ENCODE results near the gene CEP104. TPM values are rescaled to one million over a fixed set of nuclear protein-coding genes. Genes with fewer than 3 reads are reported as not detected.

The CEP104 gene
- total and polyA plus RNA-seq, 4 donors, result 7.5 to 23.2 (median 12.0) TPM

- Histone ChIP-seq H3K4me1 (ENCODE audit: control insufficient read depth in 4 of 4, insufficient read depth in 4 of 4, low read length in 3 of 4) (no peaks in the 10 kb centered on the region), H3K36me3 (ENCODE audit: control insufficient read depth in 4 of 4, insufficient read depth in 3 of 4, low read depth in 1 of 4, low read length in 3 of 4) (peaks cover 7 to 39% (median 20%) of the 10 kb centered on the region in 4 donors), H3K9ac (ENCODE audit: low read depth in 1 of 2, low read length in 2 of 2) (no peak overlapping the region), H3K27ac (ENCODE audit: low read depth in 1 of 2, low read length in 2 of 2) (no peak overlapping the region), H3K27me3 (ENCODE audit: control insufficient read depth in 4 of 4, insufficient read depth in 4 of 4, low read length in 3 of 4) (no peaks in the 10 kb centered on the region), H3K4me3 (ENCODE audit: low read depth in 1 of 3, low read length in 3 of 3) (no peak overlapping the region), H3K9me3 (ENCODE audit: control insufficient read depth in 4 of 4, low read length in 3 of 4) (no peaks in the 10 kb centered on the region)
- WGBS, result 94% methylated on average over 13 of the region's 13 CpGs
- DNase-seq (ENCODE audit: low spot score), result no peak
- no peak for TF ChIP-seq TAF1 (conservative IDR thresholded peaks at IDR 0.05)
Measured at GRCh38 chr1:3884966-3885365, 28.0 kb upstream of the CEP104 start.

- TF ChIP-seq JUND (IDR thresholded peaks at IDR 0.05) (no peak), FOXA2 (IDR thresholded peaks at IDR 0.05) (no peak), RAD21 (IDR thresholded peaks at IDR 0.05) (no peak)
- 95% methylated on average over 18 of the region's 18 CpGs for WGBS
- Histone ChIP-seq H3K27me3 (ENCODE audit: control insufficient read depth in 4 of 4, insufficient read depth in 4 of 4, low read length in 3 of 4) (no peaks in the 10 kb centered on the region), H3K9me3 (ENCODE audit: control insufficient read depth in 4 of 4, low read length in 3 of 4) (peaks cover 0 to 5% (median 3%) of the 10 kb centered on the region in 4 donors), H3K36me3 (ENCODE audit: control insufficient read depth in 4 of 4, insufficient read depth in 3 of 4, low read depth in 1 of 4, low read length in 3 of 4) (peaks cover 6 to 43% (median 23%) of the 10 kb centered on the region in 4 donors), H3K9ac (ENCODE audit: low read depth in 1 of 2, low read length in 2 of 2) (no peak overlapping the region), H3K27ac (ENCODE audit: low read depth in 1 of 2, low read length in 2 of 2) (no peak overlapping the region), H3K4me3 (ENCODE audit: low read depth in 1 of 3, low read length in 3 of 3) (no peak overlapping the region), H3K4me1 (ENCODE audit: control insufficient read depth in 4 of 4, insufficient read depth in 4 of 4, low read length in 3 of 4) (no peaks in the 10 kb centered on the region)
- DNase-seq (ENCODE audit: low spot score), result no peak
Measured at GRCh38 chr1:3883194-3883925, 26.3 kb upstream of the CEP104 start.

GRCh38 chr1:3881193-3881480 is 24.1 kb upstream of the CEP104 start:
- no peak for DNase-seq (ENCODE audit: low spot score)
- Histone ChIP-seq H3K9me3 (ENCODE audit: control insufficient read depth in 4 of 4, low read length in 3 of 4) (peaks cover 0 to 5% (median 3%) of the 10 kb centered on the region in 4 donors), H3K36me3 (ENCODE audit: control insufficient read depth in 4 of 4, insufficient read depth in 3 of 4, low read depth in 1 of 4, low read length in 3 of 4) (peaks cover 5 to 38% (median 23%) of the 10 kb centered on the region in 4 donors), H3K9ac (ENCODE audit: low read depth in 1 of 2, low read length in 2 of 2) (no peak overlapping the region), H3K27ac (ENCODE audit: low read depth in 1 of 2, low read length in 2 of 2) (no peak overlapping the region), H3K4me1 (ENCODE audit: control insufficient read depth in 4 of 4, insufficient read depth in 4 of 4, low read length in 3 of 4) (no peaks in the 10 kb centered on the region), H3K4me3 (ENCODE audit: low read depth in 1 of 3, low read length in 3 of 3) (no peak overlapping the region), H3K27me3 (ENCODE audit: control insufficient read depth in 4 of 4, insufficient read depth in 4 of 4, low read length in 3 of 4) (no peaks in the 10 kb centered on the region)
- no peak for TF ChIP-seq NR2F2 (IDR thresholded peaks at IDR 0.05)
- TF ChIP-seq, protein P1, sequence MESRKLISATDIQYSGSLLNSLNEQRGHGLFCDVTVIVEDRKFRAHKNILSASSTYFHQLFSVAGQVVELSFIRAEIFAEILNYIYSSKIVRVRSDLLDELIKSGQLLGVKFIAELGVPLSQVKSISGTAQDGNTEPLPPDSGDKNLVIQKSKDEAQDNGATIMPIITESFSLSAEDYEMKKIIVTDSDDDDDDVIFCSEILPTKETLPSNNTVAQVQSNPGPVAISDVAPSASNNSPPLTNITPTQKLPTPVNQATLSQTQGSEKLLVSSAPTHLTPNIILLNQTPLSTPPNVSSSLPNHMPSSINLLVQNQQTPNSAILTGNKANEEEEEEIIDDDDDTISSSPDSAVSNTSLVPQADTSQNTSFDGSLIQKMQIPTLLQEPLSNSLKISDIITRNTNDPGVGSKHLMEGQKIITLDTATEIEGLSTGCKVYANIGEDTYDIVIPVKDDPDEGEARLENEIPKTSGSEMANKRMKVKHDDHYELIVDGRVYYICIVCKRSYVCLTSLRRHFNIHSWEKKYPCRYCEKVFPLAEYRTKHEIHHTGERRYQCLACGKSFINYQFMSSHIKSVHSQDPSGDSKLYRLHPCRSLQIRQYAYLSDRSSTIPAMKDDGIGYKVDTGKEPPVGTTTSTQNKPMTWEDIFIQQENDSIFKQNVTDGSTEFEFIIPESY (IDR thresholded peaks at IDR 0.05), result no peak
- TF ChIP-seq RXRA (IDR thresholded peaks at IDR 0.05), result no peak
- no peak for TF ChIP-seq GABPA (IDR thresholded peaks at IDR 0.05 in 1 of 2, conservative IDR thresholded peaks at IDR 0.05 in 1 of 2)
- no peak for TF ChIP-seq TAF1 (conservative IDR thresholded peaks at IDR 0.05)
- no peak for TF ChIP-seq SP1 (IDR thresholded peaks at IDR 0.05)
- TF ChIP-seq REST (IDR thresholded peaks at IDR 0.05), result no peak
- no peak for TF ChIP-seq YY1 (IDR thresholded peaks at IDR 0.05)
- TF ChIP-seq RAD21 (IDR thresholded peaks at IDR 0.05), result no peak
- TF ChIP-seq HNF4G (IDR thresholded peaks at IDR 0.05), result no peak
- no peak for TF ChIP-seq ATF3 (IDR thresholded peaks at IDR 0.05)
- TF ChIP-seq MAX (IDR thresholded peaks at IDR 0.05), result no peak
- no peak for TF ChIP-seq FOXA2 (IDR thresholded peaks at IDR 0.05)
- TF ChIP-seq, protein P2, sequence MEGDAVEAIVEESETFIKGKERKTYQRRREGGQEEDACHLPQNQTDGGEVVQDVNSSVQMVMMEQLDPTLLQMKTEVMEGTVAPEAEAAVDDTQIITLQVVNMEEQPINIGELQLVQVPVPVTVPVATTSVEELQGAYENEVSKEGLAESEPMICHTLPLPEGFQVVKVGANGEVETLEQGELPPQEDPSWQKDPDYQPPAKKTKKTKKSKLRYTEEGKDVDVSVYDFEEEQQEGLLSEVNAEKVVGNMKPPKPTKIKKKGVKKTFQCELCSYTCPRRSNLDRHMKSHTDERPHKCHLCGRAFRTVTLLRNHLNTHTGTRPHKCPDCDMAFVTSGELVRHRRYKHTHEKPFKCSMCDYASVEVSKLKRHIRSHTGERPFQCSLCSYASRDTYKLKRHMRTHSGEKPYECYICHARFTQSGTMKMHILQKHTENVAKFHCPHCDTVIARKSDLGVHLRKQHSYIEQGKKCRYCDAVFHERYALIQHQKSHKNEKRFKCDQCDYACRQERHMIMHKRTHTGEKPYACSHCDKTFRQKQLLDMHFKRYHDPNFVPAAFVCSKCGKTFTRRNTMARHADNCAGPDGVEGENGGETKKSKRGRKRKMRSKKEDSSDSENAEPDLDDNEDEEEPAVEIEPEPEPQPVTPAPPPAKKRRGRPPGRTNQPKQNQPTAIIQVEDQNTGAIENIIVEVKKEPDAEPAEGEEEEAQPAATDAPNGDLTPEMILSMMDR (IDR thresholded peaks at IDR 0.05; ENCODE audit: low read depth, low read length, missing input control), result no peak
- TF ChIP-seq FOXA1 (IDR thresholded peaks at IDR 0.05), result no peak
- no peak for TF ChIP-seq JUND (IDR thresholded peaks at IDR 0.05)
- TF ChIP-seq HNF4A (conservative IDR thresholded peaks at IDR 0.05), result no peak
- TF ChIP-seq EGR1 (IDR thresholded peaks at IDR 0.05; ENCODE audit: low read depth in 2 of 2), result no peak
- 91% methylated on average over 5 of the region's 5 CpGs for WGBS

Data from liver (tissue), 9 donors.